Neural progenitor cell (in vitro differentiated cells): Measurements from ENCODE around the gene STX19. TPM values are rescaled to one million over a fixed set of nuclear protein-coding genes. Genes with fewer than 3 reads are reported as not detected.

Experiments
- DNase-seq: peaks from one replicate; pipeline ENCODE4 v3.0.0-alpha.2; 2016; ENCODE audit warnings: low spot score
- H2AFZ ChIP-seq: fragments of 200-600 bp; sonication (generic); replicated peaks from 2 replicates; pipeline ENCODE4 v1.6.1; 2016; ENCODE audit warnings: antibody characterized with exemption
- H3F3A ChIP-seq: fragments of 200-600 bp; sonication (generic); 2 replicates; pipeline ENCODE4 v1.6.1; 2016; ENCODE audit warnings: antibody characterized with exemption, low read depth
- H3K27ac ChIP-seq: fragments of 200-600 bp; sonication (generic); 2 replicates; pipeline ENCODE4 v1.5.1; 2016; ENCODE audit warnings: mild to moderate bottlenecking
- H3K27me3 ChIP-seq: fragments of 200-600 bp; sonication (generic); 2 replicates; pipeline ENCODE4 v1.6.1; 2016; ENCODE audit warnings: mild to moderate bottlenecking, moderate library complexity
- H3K36me3 ChIP-seq: fragments of 200-600 bp; sonication (generic); 2 replicates; pipeline ENCODE4 v1.5.1; 2016
- H3K4me1 ChIP-seq: fragments of 200-600 bp; sonication (generic); 2 replicates; pipeline ENCODE4 v1.6.1; 2016; ENCODE audit warnings: mixed run types
- H3K4me2 ChIP-seq: fragments of 200-600 bp; sonication (generic); 2 replicates; pipeline ENCODE4 v1.6.1; 2016
- H3K4me3 ChIP-seq: fragments of 200-600 bp; sonication (generic); 2 replicates; pipeline ENCODE4 v1.5.1; 2016
- H3K79me2 ChIP-seq: fragments of 200-600 bp; sonication (generic); 2 replicates; pipeline ENCODE4 v1.6.1; 2016; ENCODE audit warnings: low read depth
- H3K9ac ChIP-seq: fragments of 200-600 bp; sonication (generic); 2 replicates; pipeline ENCODE4 v1.6.1; 2016
- H3K9me3 ChIP-seq: fragments of 200-600 bp; sonication (generic); 2 replicates; pipeline ENCODE4 v1.5.1; 2016; ENCODE audit warnings: low read depth
- H4K20me1 ChIP-seq: fragments of 200-600 bp; sonication (generic); 2 replicates; pipeline ENCODE4 v1.6.1; 2016; ENCODE audit warnings: low read depth
- H3K27ac Mint-ChIP-seq: 3 replicates; pipeline ENCODE4 v1.8.0; 2021; ENCODE audit warnings: mixed read lengths
- H3K27me3 Mint-ChIP-seq: 2 replicates; pipeline ENCODE4 v1.8.0; 2022; ENCODE audit warnings: low read depth, mild to moderate bottlenecking, inconsistent platforms, moderate library complexity, mixed read lengths; ENCODE audit not compliant: insufficient read depth
- H3K36me3 Mint-ChIP-seq: 3 replicates; pipeline ENCODE4 v1.8.0; 2021; ENCODE audit warnings: mixed read lengths
- H3K4me1 Mint-ChIP-seq: 3 replicates; pipeline ENCODE4 v1.8.0; 2021; ENCODE audit warnings: mixed read lengths
- H3K4me3 Mint-ChIP-seq: 3 replicates; pipeline ENCODE4 v1.8.0; 2021; ENCODE audit warnings: mild to moderate bottlenecking, moderate library complexity, mixed read lengths
- H3K9me3 Mint-ChIP-seq: 3 replicates; pipeline ENCODE4 v1.8.0; 2020; ENCODE audit warnings: mixed read lengths
- CTCF ChIP-seq: fragments of 200-600 bp; sonication (generic); IDR thresholded peaks from 2 replicates; pipeline ENCODE4 v1.5.1; 2017; ENCODE audit warnings: antibody characterized with exemption, mild to moderate bottlenecking
- EZH2 ChIP-seq: fragments of 200-600 bp; sonication (generic); IDR thresholded peaks from 2 replicates; pipeline ENCODE4 v1.6.1; 2017; ENCODE audit warnings: antibody characterized with exemption, mild to moderate bottlenecking, moderate library complexity
- EZH2phosphoT487 ChIP-seq: fragments of 200-600 bp; sonication (generic); IDR thresholded peaks from 2 replicates; pipeline ENCODE4 v1.6.1; 2017; ENCODE audit warnings: antibody characterized with exemption
- total RNA-seq: library from RNA; depleted of rRNA; stranded (reverse); fragments of >200 nt; gene quantifications from 2 replicates; pipeline ENCODE4 v1.2.3, GENCODE V29; 2015; ENCODE audit warnings: low replicate concordance

Gene STX19
- total RNA-seq, 1 donor from 2014 or later: not detected

- Histone ChIP-seq H3K27ac (no peak overlapping the region), H3K36me3 (no peaks in the 10 kb centered on the region), H3K9me3 (no peaks in the 10 kb centered on the region), H3K79me2 (peaks cover 5% of the 10 kb centered on the region), H3K4me1 (no peaks in the 10 kb centered on the region), H4K20me1 (no peaks in the 10 kb centered on the region), H3K9ac (no peak overlapping the region), H3K4me3 (no peak overlapping the region), H2AFZ (no peak overlapping the region), H3F3A (no peaks in the 10 kb centered on the region), H3K27me3 (no peaks in the 10 kb centered on the region), H3K4me2 (no peak overlapping the region)
- DNase-seq: no peak
- Mint-ChIP-seq H3K4me3 (no peak overlapping the region), H3K27ac (no peak overlapping the region), H3K4me1 (peaks cover 9% of the 10 kb centered on the region), H3K36me3 (peaks cover 31% of the 10 kb centered on the region), H3K9me3 (peaks cover 10% of the 10 kb centered on the region), H3K27me3 (no peaks in the 10 kb centered on the region)
- no peak for TF ChIP-seq EZH2phosphoT487
- no peak for TF ChIP-seq EZH2
- TF ChIP-seq CTCF: no peak
Measured at GRCh38 chr3:94070341-94070911, 42.0 kb upstream of the STX19 start.

GRCh38 chr3:94069194-94069813, 40.9 kb upstream of the STX19 start:
- Mint-ChIP-seq H3K4me1 (peaks cover 16% of the 10 kb centered on the region), H3K36me3 (peaks cover 25% of the 10 kb centered on the region), H3K4me3 (no peak overlapping the region), H3K27ac (no peak overlapping the region), H3K9me3 (peaks cover 10% of the 10 kb centered on the region), H3K27me3 (no peaks in the 10 kb centered on the region)
- no peak overlapping the region for H3K9ac ChIP-seq
- H3K27ac ChIP-seq: no peak overlapping the region
- H3K4me1 ChIP-seq: no peaks in the 10 kb centered on the region
- H2AFZ ChIP-seq: no peak overlapping the region
- no peaks in the 10 kb centered on the region for H3K36me3 ChIP-seq
- no peak overlapping the region for H3K4me3 ChIP-seq
- peaks cover 5% of the 10 kb centered on the region for H3K79me2 ChIP-seq
- no peaks in the 10 kb centered on the region for H3K9me3 ChIP-seq
- TF ChIP-seq EZH2phosphoT487: no peak
- TF ChIP-seq CTCF: peak; percentile 73
- DNase-seq: no peak
- no peaks in the 10 kb centered on the region for H4K20me1 ChIP-seq
- H3K4me2 ChIP-seq: no peak overlapping the region
- no peaks in the 10 kb centered on the region for H3K27me3 ChIP-seq
- no peaks in the 10 kb centered on the region for H3F3A ChIP-seq

GRCh38 chr3:94066506-94067500, 38.4 kb upstream of the STX19 start:
- no peak overlapping the region for H3K4me3 Mint-ChIP-seq
- DNase-seq: no peak
- no peak overlapping the region for H3K9ac ChIP-seq
- H3K4me1 Mint-ChIP-seq: peaks cover 29% of the 10 kb centered on the region
- no peaks in the 10 kb centered on the region for H3K9me3 Mint-ChIP-seq
- H4K20me1 ChIP-seq: no peaks in the 10 kb centered on the region
- H3K79me2 ChIP-seq: peaks cover 20% of the 10 kb centered on the region
- TF ChIP-seq CTCF: no peak
- TF ChIP-seq EZH2: no peak
- H3K36me3 Mint-ChIP-seq: peaks cover 10% of the 10 kb centered on the region
- no peak overlapping the region for H3K4me2 ChIP-seq
- no peak overlapping the region for H3K4me3 ChIP-seq
- no peaks in the 10 kb centered on the region for H3K36me3 ChIP-seq
- peaks cover 9% of the 10 kb centered on the region for H3F3A ChIP-seq
- peaks cover 4% of the 10 kb centered on the region for H3K27me3 Mint-ChIP-seq
- H3K4me1 ChIP-seq: peaks cover 9% of the 10 kb centered on the region
- H2AFZ ChIP-seq: no peak overlapping the region
- no peak overlapping the region for H3K27ac Mint-ChIP-seq
- H3K9me3 ChIP-seq: no peaks in the 10 kb centered on the region
- no peaks in the 10 kb centered on the region for H3K27me3 ChIP-seq
- H3K27ac ChIP-seq: no peak overlapping the region
